ENCODE measurements around the gene MEIOSIN. TPM values are rescaled to one million over a fixed set of nuclear protein-coding genes. Genes with fewer than 3 reads are reported as not detected.

Gene MEIOSIN
- total and polyA plus RNA-seq, 4 donors, result not detected

GRCh38 chr19:45780146-45780447, 46.9 kb downstream of the MEIOSIN start:
- Histone ChIP-seq H3K9ac (ENCODE audit: low read depth in 1 of 2, low read length in 2 of 2) (no peak overlapping the region), H3K27me3 (ENCODE audit: control insufficient read depth in 4 of 4, insufficient read depth in 4 of 4, low read length in 3 of 4) (no peaks in the 10 kb centered on the region), H3K27ac (ENCODE audit: low read depth in 1 of 2, low read length in 2 of 2) (no peak overlapping the region), H3K9me3 (ENCODE audit: control insufficient read depth in 4 of 4, low read length in 3 of 4) (no peaks in the 10 kb centered on the region), H3K4me1 (ENCODE audit: control insufficient read depth in 4 of 4, insufficient read depth in 4 of 4, low read length in 3 of 4) (peaks cover 3 to 18% (median 8%) of the 10 kb centered on the region in 4 donors), H3K4me3 (ENCODE audit: low read depth in 1 of 3, low read length in 3 of 3) (no peak overlapping the region), H3K36me3 (ENCODE audit: control insufficient read depth in 4 of 4, insufficient read depth in 3 of 4, low read depth in 1 of 4, low read length in 3 of 4) (no peaks in the 10 kb centered on the region)
- WGBS, result 47% methylated on average over 4 of the region's 4 CpGs
- no peak for DNase-seq (ENCODE audit: low spot score)
- TF ChIP-seq NR2F2 (IDR thresholded peaks at IDR 0.05) (no peak), HNF4A (conservative IDR thresholded peaks at IDR 0.05) (no peak), EGR1 (IDR thresholded peaks at IDR 0.05; ENCODE audit: low read depth in 2 of 2) (no peak), RAD21 (IDR thresholded peaks at IDR 0.05) (no peak), ATF3 (IDR thresholded peaks at IDR 0.05) (no peak), CTCF (IDR thresholded peaks at IDR 0.05; ENCODE audit: low read depth, low read length, missing input control) (no peak), ZBTB33 (IDR thresholded peaks at IDR 0.05) (no peak), RXRA (IDR thresholded peaks at IDR 0.05) (no peak)

GRCh38 chr19:45780448-45781213, 47.4 kb downstream of the MEIOSIN start:
- TF ChIP-seq HNF4A (conservative IDR thresholded peaks at IDR 0.05) (no peak), GABPA (IDR thresholded peaks at IDR 0.05 in 1 of 2, conservative IDR thresholded peaks at IDR 0.05 in 1 of 2) (no peak), RXRA (IDR thresholded peaks at IDR 0.05) (no peak), TAF1 (conservative IDR thresholded peaks at IDR 0.05) (no peak), MAX (IDR thresholded peaks at IDR 0.05) (no peak)
- no peaks in the 10 kb centered on the region for H3K27me3 ChIP-seq (ENCODE audit: control insufficient read depth in 4 of 4, insufficient read depth in 4 of 4, low read length in 3 of 4)
- no peak for DNase-seq (ENCODE audit: low spot score)
- H3K36me3 ChIP-seq (ENCODE audit: control insufficient read depth in 4 of 4, insufficient read depth in 3 of 4, low read depth in 1 of 4, low read length in 3 of 4), result peaks cover 0 to 2% (median 0%) of the 10 kb centered on the region in 4 donors
- peaks cover 3 to 17% (median 8%) of the 10 kb centered on the region in 4 donors for H3K4me1 ChIP-seq (ENCODE audit: control insufficient read depth in 4 of 4, insufficient read depth in 4 of 4, low read length in 3 of 4)
- H3K9me3 ChIP-seq (ENCODE audit: control insufficient read depth in 4 of 4, low read length in 3 of 4), result no peaks in the 10 kb centered on the region
- no peak overlapping the region for H3K9ac ChIP-seq (ENCODE audit: low read depth in 1 of 2, low read length in 2 of 2)
- no peak overlapping the region for H3K4me3 ChIP-seq (ENCODE audit: low read depth in 1 of 3, low read length in 3 of 3)
- WGBS, result 52% methylated on average over 13 of the region's 13 CpGs
- no peak overlapping the region for H3K27ac ChIP-seq (ENCODE audit: low read depth in 1 of 2, low read length in 2 of 2)
